Mammary epithelial cell (primary cell): Measurements from ENCODE around the gene KCTD15.

Experiments used
- CTCF ChIP-seq, 2 donors: IDR thresholded peaks in 1 of 2; conservative IDR thresholded peaks in 1 of 2; 2 replicates each; pipeline ENCODE4 v1.5.1; 2011 to 2012; ENCODE audit warnings: inconsistent platforms in 2 of 2, low read length in 2 of 2, mild to moderate bottlenecking in 2 of 2, control low read depth in 1 of 2, low read depth in 1 of 2; ENCODE audit not compliant: insufficient read depth in 1 of 2; ENCODE audit errors: extremely low read depth in 1 of 2
- EZH2 ChIP-seq: IDR thresholded peaks from 2 replicates; pipeline ENCODE4 v1.6.1; 2012; ENCODE audit warnings: low read length, inconsistent platforms, borderline replicate concordance

- no peak for TF ChIP-seq EZH2
- TF ChIP-seq CTCF (conservative IDR thresholded peaks at IDR 0.05 in 1 of 2, IDR thresholded peaks at IDR 0.05 in 1 of 2; ENCODE audit: extremely low read depth in 1 of 2, insufficient read depth in 1 of 2, low read depth in 1 of 2, low read length in 2 of 2) = no peak
These were observed 14.2 kb downstream of the KCTD15 start for GRCh38 chr19:33810821-33811220.
